HG02798 (cell line): ENCODE results near the gene RAP1A.
A peak's percentile ranks its signal among the peaks of the same experiment; 100 is the strongest.

Experiments used
- ATAC-seq: cut with Tn5 transposase; IDR thresholded peaks from one replicate; pipeline ENCODE4 v1.9.1; 2021; ENCODE audit warnings: mild to moderate bottlenecking; ENCODE audit not compliant: unreplicated experiment, poor library complexity

Gene RAP1A

GRCh38 chr1:111619635-111620440 lies at the start of gene RAP1A:
Gene RAP1A (plus strand): TSS chr1:111619789. CDS start chr1:111691361, 71,572 bp downstream.
- ATAC-seq = peak; percentile 73

GRCh38 chr1:111569913-111570312 lies 49.7 kb upstream of the RAP1A start:
- ATAC-seq = no peak

DNA sequence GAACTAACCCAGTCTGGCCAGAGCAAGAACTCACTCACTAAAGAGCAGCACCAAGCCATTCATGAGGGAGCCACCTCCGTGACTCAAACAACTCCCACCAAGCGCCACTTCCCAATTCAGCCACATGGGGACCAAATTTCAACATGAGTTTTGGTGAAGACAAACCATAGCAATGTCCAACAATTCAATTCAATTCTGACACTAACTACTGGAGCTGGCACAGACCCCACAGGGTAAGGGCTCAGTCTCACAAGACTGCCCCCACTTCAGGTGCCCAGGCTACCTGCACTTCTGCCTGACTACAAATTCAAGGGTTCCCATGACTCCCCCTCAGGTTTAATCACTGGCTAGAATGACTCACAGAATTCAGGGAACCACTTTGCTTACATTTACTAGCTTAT lies 48.8 kb upstream of the RAP1A start:
- ATAC-seq = peak; percentile 64

- ATAC-seq = no peak
These were observed 48.4 kb upstream of the RAP1A start for GRCh38 chr1:111571239-111571638.

GRCh38 chr1:111571987-111572386 lies 47.6 kb upstream of the RAP1A start:
- ATAC-seq = no peak

GRCh38 chr1:111576547-111576946 lies 43.0 kb upstream of the RAP1A start:
- no peak for ATAC-seq

DNA sequence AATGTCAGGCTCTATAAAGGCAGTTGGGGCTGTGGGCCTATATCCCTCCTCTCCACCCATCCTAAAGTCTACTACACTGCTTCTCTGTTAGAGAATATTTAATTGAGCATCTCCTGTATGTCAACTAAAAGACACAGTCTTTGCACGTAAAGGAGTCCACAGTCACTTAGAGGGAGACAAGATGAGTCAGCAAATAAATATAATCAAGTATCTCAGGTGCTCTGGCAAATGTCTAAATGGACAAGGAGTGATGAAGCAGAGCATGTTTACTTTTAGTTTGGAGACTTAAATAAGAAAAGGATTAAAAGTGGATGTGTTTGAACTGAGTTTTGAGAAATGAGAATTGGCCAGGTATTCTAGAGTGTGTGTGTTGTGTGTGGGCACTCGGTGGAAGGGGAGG lies 41.8 kb upstream of the RAP1A start:
- no peak for ATAC-seq

GRCh38 chr1:111581166-111581565 lies 38.4 kb upstream of the RAP1A start:
- ATAC-seq = no peak

DNA sequence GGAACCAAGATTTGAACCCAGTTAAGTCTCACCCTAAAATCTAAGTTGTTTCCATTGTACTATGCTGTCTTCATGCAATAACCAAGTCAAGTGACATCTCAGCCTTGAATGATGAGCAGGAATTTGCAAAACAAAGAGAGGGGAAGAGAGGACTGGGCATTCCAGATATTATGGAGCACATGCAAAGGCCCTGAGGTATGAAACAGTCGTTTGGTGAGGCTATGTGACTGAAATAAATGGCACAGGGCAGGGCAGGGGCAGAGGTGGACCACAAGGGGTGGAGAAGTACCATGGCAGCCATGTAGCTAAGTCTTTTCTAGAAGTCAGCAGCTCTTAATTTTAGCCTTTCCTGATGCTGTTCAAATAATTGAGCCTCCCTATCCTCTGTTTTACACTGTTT lies 37.6 kb upstream of the RAP1A start:
- no peak for ATAC-seq

GRCh38 chr1:111582644-111583618 lies 36.7 kb upstream of the RAP1A start:
- no peak for ATAC-seq

DNA sequence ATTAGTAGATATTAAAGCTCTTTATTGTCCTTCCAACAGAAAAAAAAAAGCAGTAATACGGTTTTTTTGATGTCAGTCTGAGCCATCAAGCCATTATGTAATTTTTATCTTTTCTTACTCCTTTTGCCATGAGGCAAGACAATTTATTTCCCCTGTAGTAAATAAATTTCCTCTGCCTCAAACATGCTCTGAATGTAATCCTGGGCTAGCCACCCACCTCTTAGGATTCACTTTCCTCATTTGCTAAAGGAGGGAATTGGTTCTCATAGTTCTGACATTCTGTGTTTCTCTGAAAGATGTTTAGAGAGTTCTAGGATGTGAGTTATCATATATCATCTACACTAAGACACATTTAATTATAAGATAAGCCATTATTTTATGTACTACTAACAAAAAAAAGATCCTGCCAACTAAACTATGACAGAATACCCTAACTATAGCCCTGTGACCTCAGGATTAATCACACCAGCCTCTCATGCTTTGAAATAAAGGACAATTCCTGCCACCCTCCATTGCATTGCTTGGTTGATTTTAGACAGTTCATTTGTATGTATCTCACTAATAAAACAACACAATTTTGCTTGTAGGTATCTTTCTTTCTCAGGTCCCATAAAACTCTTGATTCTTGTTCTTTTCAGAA lies 34.0 kb upstream of the RAP1A start:
- no peak for ATAC-seq

- no peak for ATAC-seq
These were observed 33.5 kb upstream of the RAP1A start for GRCh38 chr1:111586112-111586511.

- ATAC-seq = no peak
These were observed 31.9 kb upstream of the RAP1A start for GRCh38 chr1:111587509-111588174.

- no peak for ATAC-seq
These were observed 27.7 kb upstream of the RAP1A start for GRCh38 chr1:111591937-111592336.

- peak; percentile 87 for ATAC-seq
These were observed 26.9 kb upstream of the RAP1A start for GRCh38 chr1:111592389-111593361.

- no peak for ATAC-seq
These were observed 25.9 kb upstream of the RAP1A start for GRCh38 chr1:111593403-111594305.

DNA sequence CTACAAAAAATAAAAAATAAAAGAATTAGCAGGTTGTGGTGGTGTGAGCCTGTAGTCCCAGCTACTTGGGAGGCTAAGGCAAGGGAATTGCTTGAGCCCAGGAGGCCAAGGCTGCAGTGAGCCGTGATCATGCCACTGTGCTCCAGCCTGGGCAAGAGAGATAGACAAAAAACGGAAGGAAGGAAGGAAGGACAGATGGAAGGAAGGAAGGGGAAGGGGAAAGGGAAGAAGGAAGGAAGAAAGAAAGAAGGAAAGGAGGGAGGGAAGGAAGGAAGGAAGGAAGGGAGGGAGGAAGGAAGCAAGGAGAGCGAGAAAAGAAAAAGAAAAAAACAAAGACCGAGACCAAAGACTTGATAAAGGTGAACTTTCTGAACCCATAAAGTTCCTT lies 25.3 kb upstream of the RAP1A start:
- ATAC-seq = no peak

GRCh38 chr1:111595807-111596206 lies 23.8 kb upstream of the RAP1A start:
- no peak for ATAC-seq
